T-cell (primary cell): ENCODE data around the gene ACOX2. TPM values are rescaled to one million over a fixed set of nuclear protein-coding genes. Genes with fewer than 3 reads are reported as not detected.

Experiments
- ATAC-seq, 4 experiments: fragments of 200-7000 bp in 3 of 4; fragments of 150-1000 bp in 1 of 4; cut with Tn5 transposase; replicated peaks in 1 of 4; 1 replicate in 3 of 4; 2 replicates in 1 of 4; pipeline ENCODE4 v1.10.0; 2021; ENCODE audit warnings: moderate library complexity in 3 of 4, mild to moderate bottlenecking in 2 of 4, moderate number of reproducible peaks in 1 of 4
- CTCF ChIA-PET, 2 donors: fragments of 300-600 bp; sonication (Branson Sonifier 250); formaldehyde crosslinking; loops; one replicate each; lab custom pipeline; 2022; ENCODE audit warnings: antibody characterized with exemption in 2 of 2; lab: Charles Lee
- POLR2A ChIA-PET, 2 donors: fragments of 300-600 bp; sonication (Branson Sonifier 250); formaldehyde crosslinking; loops; one replicate each; lab custom pipeline; 2022; ENCODE audit warnings: antibody characterized with exemption in 2 of 2; lab: Charles Lee
- DNase-seq, 35 experiments: peaks; one replicate each; pipeline versions ENCODE4 v3.0.0 to v3.0.0-alpha.2; 2013 to 2023
- H3K27ac ChIP-seq: one replicate; pipeline ENCODE4 v1.5.1; 2013; ENCODE audit warnings: low read length
- H3K27me3 ChIP-seq, 2 experiments: replicated peaks in 1 of 2; 1 replicate in 1 of 2; 2 replicates in 1 of 2; pipeline versions ENCODE4 v1.6.1 to v1.7.0; 2013; ENCODE audit warnings: low read length in 1 of 2, mixed read lengths in 1 of 2; ENCODE audit not compliant: control insufficient read depth in 2 of 2, insufficient read depth in 2 of 2; ENCODE audit errors: extremely low read depth in 1 of 2
- H3K36me3 ChIP-seq, 2 donors: 1 replicate in 1 of 2; 2 replicates in 1 of 2; pipeline versions ENCODE4 v1.6.1 to v1.7.0; 2013; ENCODE audit warnings: low read length in 1 of 2; ENCODE audit not compliant: control insufficient read depth in 2 of 2, insufficient read depth in 1 of 2; ENCODE audit errors: extremely low read depth in 1 of 2
- H3K4me1 ChIP-seq, 2 experiments: 1 replicate in 1 of 2; 2 replicates in 1 of 2; pipeline versions ENCODE4 v1.6.1 to v1.7.0; 2013; ENCODE audit warnings: low read length in 2 of 2, mixed read lengths in 1 of 2; ENCODE audit not compliant: insufficient read depth in 2 of 2, control insufficient read depth in 1 of 2; ENCODE audit errors: extremely low read depth in 1 of 2
- H3K4me3 ChIP-seq, 2 donors: 1 replicate in 1 of 2; 2 replicates in 1 of 2; pipeline versions ENCODE4 v1.5.1 to v1.7.0; 2013; ENCODE audit warnings: mild to moderate bottlenecking in 2 of 2, low read length in 1 of 2, moderate library complexity in 1 of 2; ENCODE audit not compliant: control insufficient read depth in 1 of 2; ENCODE audit errors: extremely low read depth in 1 of 2
- H3K9me3 ChIP-seq: 2 replicates; pipeline ENCODE4 v1.7.0; 2013
- H3K27ac Mint-ChIP-seq, 2 donors: one replicate each; pipeline ENCODE4 v1.8.0; 2020 to 2021; ENCODE audit warnings: mild to moderate bottlenecking in 2 of 2, mixed read lengths in 2 of 2
- H3K27me3 Mint-ChIP-seq, 2 donors: one replicate each; pipeline ENCODE4 v1.8.0; 2021 to 2022; ENCODE audit warnings: mixed read lengths in 2 of 2
- H3K36me3 Mint-ChIP-seq: one replicate; pipeline ENCODE4 v1.8.0; 2021; ENCODE audit warnings: mixed read lengths
- H3K4me1 Mint-ChIP-seq, 3 donors: one replicate each; pipeline ENCODE4 v1.8.0; 2020 to 2022; ENCODE audit warnings: mixed read lengths in 3 of 3, mild to moderate bottlenecking in 1 of 3
- H3K4me3 Mint-ChIP-seq, 3 donors: one replicate each; pipeline ENCODE4 v1.8.0; 2020 to 2022; ENCODE audit warnings: mild to moderate bottlenecking in 3 of 3, mixed read lengths in 3 of 3, moderate library complexity in 3 of 3
- H3K9me3 Mint-ChIP-seq, 3 donors: one replicate each; pipeline ENCODE4 v1.8.0; 2020 to 2022; ENCODE audit warnings: mixed read lengths in 3 of 3
- WGBS: methylation state at CpG from one replicate; pipeline ENCODE4 v1.1.5; 2013; ENCODE audit warnings: missing lambda C conversion rate; ENCODE audit not compliant: insufficient coverage; 5-methylcytosine and 5-hydroxymethylcytosine counted together
- total RNA-seq, 35 experiments: library from RNA in 6 of 35; stranded (reverse) in 6 of 35; fragments of 120-200 nt in 1 of 35; gene quantifications; one replicate each; pipeline versions ENCODE4 v1.2.1 to v1.2.4 and lab custom pipeline; 2013 to 2026

The ACOX2 gene
- total RNA-seq, 5 donors from 2014 or later (not counting 1 experiment from before 2014, with no cell fraction given) = 0.23 TPM; not detected in 4

GRCh38 chr3:58564054-58564453 lies 27.1 kb upstream of the ACOX2 start:
- CTCF ChIA-PET = no interaction called here
- DNase-seq = no peak
- Histone ChIP-seq H3K9me3 (no peaks in the 10 kb centered on the region), H3K36me3 (no peaks in the 10 kb centered on the region), H3K4me1 (peaks cover 0 to 5% of the 10 kb centered on the region in 2 experiments), H3K27ac (no peak overlapping the region), H3K4me3 (no peak overlapping the region), H3K27me3 (peaks cover 0 to 14% of the 10 kb centered on the region in 2 experiments)
- H3K27ac Mint-ChIP-seq = no peak overlapping the region
- POLR2A ChIA-PET = no interaction called here
- no peaks in the 10 kb centered on the region for H3K36me3 Mint-ChIP-seq
- peaks cover 5 to 7% (median 5%) of the 10 kb centered on the region in 3 donors for H3K4me1 Mint-ChIP-seq
- 83% methylated on average over 1 of the region's 1 CpG for WGBS
- H3K9me3 Mint-ChIP-seq = no peaks in the 10 kb centered on the region
- H3K27me3 Mint-ChIP-seq = peaks cover 0 to 6% of the 10 kb centered on the region in 2 donors
- no peak overlapping the region for H3K4me3 Mint-ChIP-seq
- ATAC-seq = no peak

GRCh38 chr3:58563386-58564035 lies 26.5 kb upstream of the ACOX2 start:
- no peaks in the 10 kb centered on the region for H3K36me3 ChIP-seq
- Mint-ChIP-seq H3K27ac (no peak overlapping the region), H3K4me1 (peaks cover 0 to 2% (median 0%) of the 10 kb centered on the region in 3 donors), H3K4me3 (no peak overlapping the region), H3K9me3 (no peaks in the 10 kb centered on the region), H3K27me3 (peaks cover 0 to 3% of the 10 kb centered on the region in 2 donors), H3K36me3 (no peaks in the 10 kb centered on the region)
- no peaks in the 10 kb centered on the region for H3K9me3 ChIP-seq
- DNase-seq (no peak), ATAC-seq (no peak)
- ChIA-PET POLR2A (no interaction called here), CTCF (no interaction called here)
- peaks cover 0 to 14% of the 10 kb centered on the region in 2 experiments for H3K27me3 ChIP-seq
- H3K4me3 ChIP-seq = no peak overlapping the region
- no peak overlapping the region for H3K27ac ChIP-seq
- H3K4me1 ChIP-seq = no peaks in the 10 kb centered on the region
- WGBS = 82% methylated on average over 6 of the region's 6 CpGs

GRCh38 chr3:58562498-58562897 lies 25.5 kb upstream of the ACOX2 start:
- Mint-ChIP-seq H3K4me3 (no peak overlapping the region), H3K9me3 (no peaks in the 10 kb centered on the region), H3K27me3 (peaks cover 0 to 3% of the 10 kb centered on the region in 2 donors), H3K27ac (no peak overlapping the region), H3K36me3 (no peaks in the 10 kb centered on the region), H3K4me1 (no peaks in the 10 kb centered on the region)
- Histone ChIP-seq H3K27ac (no peak overlapping the region), H3K4me1 (no peaks in the 10 kb centered on the region), H3K36me3 (no peaks in the 10 kb centered on the region), H3K27me3 (peaks cover 0 to 14% of the 10 kb centered on the region in 2 experiments), H3K9me3 (no peaks in the 10 kb centered on the region), H3K4me3 (no peak overlapping the region)
- ATAC-seq = no peak
- CTCF ChIA-PET = no interaction called here
- 80% methylated on average over 1 of the region's 4 CpGs for WGBS
- POLR2A ChIA-PET = no interaction called here
- no peak for DNase-seq

GRCh38 chr3:58560771-58561311 lies 23.9 kb upstream of the ACOX2 start:
- H3K36me3 ChIP-seq = no peaks in the 10 kb centered on the region
- no peaks in the 10 kb centered on the region for H3K9me3 ChIP-seq
- no peak for ATAC-seq
- Mint-ChIP-seq H3K27ac (no peak overlapping the region), H3K36me3 (no peaks in the 10 kb centered on the region), H3K9me3 (no peaks in the 10 kb centered on the region), H3K27me3 (peaks cover 3% of the 10 kb centered on the region in 2 donors), H3K4me1 (no peaks in the 10 kb centered on the region), H3K4me3 (no peak overlapping the region)
- ChIA-PET CTCF (interaction anchor here (0.6 to 0.7 kb wide), 2 partner anchors 71 to 1259 kb away, joined by 4 read pairs; no protein-coding TSS in a partner anchor), POLR2A (no interaction called here)
- H3K4me3 ChIP-seq = no peak overlapping the region
- peaks cover 0 to 7% of the 10 kb centered on the region in 2 experiments for H3K27me3 ChIP-seq
- DNase-seq = no peak
- no peak overlapping the region for H3K27ac ChIP-seq
- no peaks in the 10 kb centered on the region for H3K4me1 ChIP-seq
- 88% methylated on average over 5 of the region's 12 CpGs for WGBS

- no CpG with 5 or more reads among the region's 5 CpGs for WGBS
- H3K27me3 Mint-ChIP-seq = peaks cover 2 to 13% of the 10 kb centered on the region in 2 donors
- no peak overlapping the region for H3K27ac Mint-ChIP-seq
- Histone ChIP-seq H3K9me3 (no peaks in the 10 kb centered on the region), H3K36me3 (no peaks in the 10 kb centered on the region), H3K4me1 (no peaks in the 10 kb centered on the region), H3K4me3 (no peak overlapping the region), H3K27me3 (peaks cover 0 to 5% of the 10 kb centered on the region in 2 experiments), H3K27ac (no peak overlapping the region)
- DNase-seq (no peak), ATAC-seq (no peak)
- H3K36me3 Mint-ChIP-seq = no peaks in the 10 kb centered on the region
- H3K4me3 Mint-ChIP-seq = no peak overlapping the region
- H3K4me1 Mint-ChIP-seq = no peaks in the 10 kb centered on the region
- ChIA-PET CTCF (interaction anchor here (0.6 to 1.7 kb wide), 2 partner anchors 9 to 53 kb away, joined by 3 to 6 read pairs; no protein-coding TSS in a partner anchor), POLR2A (no interaction called here)
- no peaks in the 10 kb centered on the region for H3K9me3 Mint-ChIP-seq
Measured at GRCh38 chr3:58559586-58559985, 22.6 kb upstream of the ACOX2 start.

GRCh38 chr3:58557491-58557890 lies 20.5 kb upstream of the ACOX2 start:
- H3K9me3 ChIP-seq = no peaks in the 10 kb centered on the region
- DNase-seq (no peak), ATAC-seq (no peak)
- H3K4me3 Mint-ChIP-seq = no peak overlapping the region
- H3K27me3 ChIP-seq = no peaks in the 10 kb centered on the region
- ChIA-PET POLR2A (interaction anchor here (0.6 kb wide), 2 partner anchors 9 to 13 kb away, joined by 3 to 4 read pairs; no protein-coding TSS in a partner anchor), CTCF (interaction anchor here in 1 of 2 donors (1.0 kb wide), 1 partner anchor 12 kb away, joined by 4 read pairs; no protein-coding TSS in a partner anchor)
- H3K4me1 ChIP-seq = no peaks in the 10 kb centered on the region
- H3K27ac ChIP-seq = no peak overlapping the region
- WGBS = 75% methylated on average over 4 of the region's 6 CpGs
- H3K27ac Mint-ChIP-seq = no peak overlapping the region
- H3K9me3 Mint-ChIP-seq = no peaks in the 10 kb centered on the region
- no peaks in the 10 kb centered on the region for H3K36me3 Mint-ChIP-seq
- peaks cover 2 to 19% of the 10 kb centered on the region in 2 donors for H3K27me3 Mint-ChIP-seq
- H3K36me3 ChIP-seq = no peaks in the 10 kb centered on the region
- no peak overlapping the region for H3K4me3 ChIP-seq
- H3K4me1 Mint-ChIP-seq = no peaks in the 10 kb centered on the region
